Activated CD8-positive, alpha-beta T cell treated with anti-CD3 and anti-CD28 coated beads, Interleukin-2, amount 10 ng/mL, durations not matched to agents 7 days and 5 days (primary cell): ENCODE measurements around the gene ILKAP. TPM values are rescaled to one million over a fixed set of nuclear protein-coding genes. Genes with fewer than 3 reads are reported as not detected.

Source experiments
- ATAC-seq: fragments of 150-1000 bp; cut with Tn5 transposase; one replicate; pipeline ENCODE4 v1.10.0; 2021; ENCODE audit warnings: moderate library complexity
- CTCF ChIA-PET: fragments of 350-600 bp; sonication (Branson Sonifier 250); formaldehyde crosslinking; loops from one replicate; lab custom pipeline; 2021; ENCODE audit warnings: antibody characterized with exemption; lab: Charles Lee
- POLR2A ChIA-PET: fragments of 350-600 bp; sonication (Branson Sonifier 250); formaldehyde crosslinking; loops from one replicate; lab custom pipeline; 2021; ENCODE audit warnings: antibody characterized with exemption; lab: Charles Lee
- DNase-seq: peaks from one replicate; pipeline ENCODE4 v3.0.0-alpha.2; 2020
- H3K27ac Mint-ChIP-seq: one replicate; pipeline ENCODE4 v1.8.0; 2021; ENCODE audit warnings: mild to moderate bottlenecking, mixed read lengths
- H3K27me3 Mint-ChIP-seq: one replicate; pipeline ENCODE4 v1.8.0; 2021; ENCODE audit warnings: low read depth, mixed read lengths
- H3K36me3 Mint-ChIP-seq: one replicate; pipeline ENCODE4 v1.8.0; 2021; ENCODE audit warnings: low read depth, mixed read lengths
- H3K4me1 Mint-ChIP-seq: one replicate; pipeline ENCODE4 v1.8.0; 2021; ENCODE audit warnings: low read depth, mixed read lengths
- H3K4me3 Mint-ChIP-seq: one replicate; pipeline ENCODE4 v1.8.0; 2021; ENCODE audit warnings: mild to moderate bottlenecking, mixed read lengths
- H3K9me3 Mint-ChIP-seq: one replicate; pipeline ENCODE4 v1.8.0; 2022; ENCODE audit warnings: mixed read lengths; ENCODE audit not compliant: insufficient read depth
- total RNA-seq, 2 experiments: library from RNA; stranded (reverse); gene quantifications; one replicate each; pipeline ENCODE4 v1.2.3, GENCODE V29; 2021

The ILKAP gene
- total RNA-seq = 10 to 100 TPM; 58.3 to 62.7 TPM

DNA sequence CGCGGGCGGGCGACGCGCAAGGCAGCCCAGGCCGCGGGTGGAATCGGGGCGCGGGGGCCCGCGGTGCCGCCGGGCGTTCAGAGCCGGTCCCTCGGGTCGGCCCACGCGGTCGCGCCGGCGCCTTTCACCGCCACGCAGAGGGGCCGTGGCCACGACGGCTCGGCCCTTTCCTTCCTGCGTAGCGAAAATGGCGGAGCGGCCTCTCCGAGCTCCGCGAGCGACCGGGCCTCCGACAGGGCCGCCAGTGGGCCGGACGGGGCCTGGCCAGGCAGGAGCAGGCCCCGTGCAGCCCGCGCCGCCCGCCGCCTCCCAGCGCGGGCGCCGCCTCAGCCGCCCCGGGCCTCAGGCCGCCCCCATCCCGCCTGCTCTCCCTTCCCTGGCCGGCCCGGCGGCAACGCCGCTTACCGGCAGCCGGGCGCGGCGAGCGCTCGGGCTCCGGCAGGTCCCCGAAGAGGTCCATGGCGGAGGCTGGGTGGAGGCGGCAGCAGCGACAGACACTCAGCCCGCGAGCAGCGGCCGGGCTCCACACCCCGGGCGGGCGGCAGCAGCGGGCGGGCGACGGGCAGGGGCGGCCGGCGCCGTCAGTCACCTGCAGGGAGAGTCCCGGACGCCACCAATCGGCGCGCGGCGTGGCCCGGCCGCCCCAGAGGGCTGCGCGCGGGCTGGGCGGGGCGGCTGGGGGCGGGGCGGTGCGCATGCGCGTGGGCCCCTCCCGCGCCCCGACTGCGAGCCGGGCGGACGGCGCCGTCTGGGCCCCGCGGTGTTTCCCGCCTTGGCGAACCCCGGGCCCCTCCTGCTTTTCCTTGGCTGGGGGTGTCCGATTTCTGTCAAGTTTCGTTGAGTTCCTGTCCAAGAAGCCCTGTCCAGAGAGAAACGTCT, at the start of gene ILKAP:
ILKAP (minus strand) TSS at position 602 of the 879 bp plus-strand sequence; CDS start at position 460, 142 bp downstream.
- no peaks in the 10 kb centered on the region for H3K27me3 Mint-ChIP-seq
- ATAC-seq (peak; percentile 98), DNase-seq (peak; percentile 88)
- POLR2A ChIA-PET = interaction anchor here (0.8 to 2.0 kb wide), 6 partner anchors 28 to 530 kb away, joined by 3 to 9 read pairs (median 3); partner anchors contain the start of gene SCLY
- CTCF ChIA-PET = interaction anchor here (0.6 to 3.6 kb wide), 2 partner anchors 19 to 61 kb away, joined by 3 to 17 read pairs; no protein-coding TSS in a partner anchor
- H3K36me3 Mint-ChIP-seq = peaks cover 27% of the 10 kb centered on the region
- peak within 1 kb of the TSS; percentile 86 for H3K4me3 Mint-ChIP-seq
- peaks cover 46% of the 10 kb centered on the region for H3K4me1 Mint-ChIP-seq
- no peaks in the 10 kb centered on the region for H3K9me3 Mint-ChIP-seq
- H3K27ac Mint-ChIP-seq = peak within 1 kb of the TSS; percentile 83

- CTCF ChIA-PET = interaction anchor here (1.2 to 2.2 kb wide), 2 partner anchors 10 to 11 kb away, joined by 7 to 22 read pairs; no protein-coding TSS in a partner anchor
- DNase-seq = no peak
- Mint-ChIP-seq H3K9me3 (no peaks in the 10 kb centered on the region), H3K36me3 (peaks cover 15% of the 10 kb centered on the region), H3K27me3 (no peaks in the 10 kb centered on the region), H3K4me1 (no peaks in the 10 kb centered on the region), H3K27ac (no peak overlapping the region), H3K4me3 (no peak overlapping the region)
- POLR2A ChIA-PET = no interaction called here
- ATAC-seq = no peak
These were observed 49.5 kb upstream of the ILKAP start for GRCh38 chr2:238252766-238253630.

GRCh38 chr2:238251986-238252385, 48.5 kb upstream of the ILKAP start:
- no peak overlapping the region for H3K4me3 Mint-ChIP-seq
- ChIA-PET POLR2A (no interaction called here), CTCF (interaction anchor here (1.2 kb wide), 1 partner anchor 12 kb away, joined by 7 read pairs; no protein-coding TSS in a partner anchor)
- H3K9me3 Mint-ChIP-seq = no peaks in the 10 kb centered on the region
- no peaks in the 10 kb centered on the region for H3K27me3 Mint-ChIP-seq
- H3K36me3 Mint-ChIP-seq = peaks cover 15% of the 10 kb centered on the region
- no peaks in the 10 kb centered on the region for H3K4me1 Mint-ChIP-seq
- DNase-seq (no peak), ATAC-seq (no peak)
- H3K27ac Mint-ChIP-seq = no peak overlapping the region

DNA sequence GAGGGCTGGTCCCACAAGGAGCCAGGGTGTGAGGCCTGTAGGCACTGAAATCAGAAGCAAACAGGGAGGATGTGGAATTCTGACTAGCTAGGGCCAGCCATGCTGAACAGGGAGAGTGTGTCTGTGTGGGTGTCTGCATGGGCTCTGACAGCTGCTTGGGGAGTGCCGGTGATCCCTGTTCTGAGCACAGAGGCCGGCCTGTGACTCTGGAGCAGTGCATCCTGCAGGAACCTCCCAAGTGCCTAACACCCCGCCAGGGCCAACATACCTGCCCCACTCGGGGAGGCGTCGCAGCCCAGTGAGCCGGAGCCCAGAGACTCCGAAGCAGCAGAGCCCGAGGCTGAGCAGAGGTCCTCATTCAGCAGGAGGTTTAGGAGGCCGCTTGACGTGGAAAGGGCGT, 47.8 kb upstream of the ILKAP start:
- H3K36me3 Mint-ChIP-seq = peaks cover 15% of the 10 kb centered on the region

DNA sequence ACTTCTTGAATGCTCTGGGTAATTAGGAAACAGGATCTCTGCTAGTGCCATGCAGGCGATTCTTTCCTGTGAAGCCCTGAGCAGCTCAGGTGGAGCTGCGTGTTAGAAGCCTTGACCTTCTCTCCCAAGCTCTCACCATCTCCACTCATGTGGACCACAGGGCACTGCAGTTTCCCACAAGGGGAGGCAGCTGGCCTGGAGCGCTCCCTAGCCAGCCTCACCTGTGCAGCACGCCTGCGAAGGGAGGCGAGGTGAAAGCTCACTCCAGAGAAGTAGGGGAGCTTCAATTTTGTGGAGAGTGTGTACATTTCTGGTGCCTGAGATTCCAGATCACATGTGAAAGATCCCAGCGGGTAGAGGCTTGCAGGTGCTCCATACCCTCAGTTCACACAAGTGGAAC, 47.4 kb upstream of the ILKAP start:
- Mint-ChIP-seq H3K4me3 (no peak overlapping the region), H3K36me3 (peaks cover 15% of the 10 kb centered on the region), H3K27me3 (no peaks in the 10 kb centered on the region), H3K9me3 (no peaks in the 10 kb centered on the region), H3K4me1 (no peaks in the 10 kb centered on the region), H3K27ac (no peak overlapping the region)
- DNase-seq (no peak), ATAC-seq (no peak)
- POLR2A ChIA-PET = no interaction called here
- CTCF ChIA-PET = interaction anchor here (0.9 to 1.1 kb wide), 2 partner anchors 9 to 12 kb away, joined by 3 read pairs; no protein-coding TSS in a partner anchor

More for the DNA sequence above, 47.8 kb upstream of the ILKAP start:
- Mint-ChIP-seq H3K9me3 (no peaks in the 10 kb centered on the region), H3K4me1 (no peaks in the 10 kb centered on the region), H3K4me3 (no peak overlapping the region), H3K27ac (no peak overlapping the region), H3K27me3 (no peaks in the 10 kb centered on the region)
- ATAC-seq = no peak
- ChIA-PET CTCF (no interaction called here), POLR2A (no interaction called here)
- DNase-seq = no peak

- CTCF ChIA-PET = interaction anchor here (1.4 kb wide), 2 partner anchors 8 to 15 kb away, joined by 3 to 5 read pairs; no protein-coding TSS in a partner anchor
- H3K4me3 Mint-ChIP-seq = no peak overlapping the region
These were observed 44.5 kb upstream of the ILKAP start for GRCh38 chr2:238247841-238248453.

GRCh38 chr2:238247002-238247822, 43.7 kb upstream of the ILKAP start:
- Mint-ChIP-seq H3K4me3 (no peak overlapping the region), H3K27ac (no peak overlapping the region), H3K9me3 (no peaks in the 10 kb centered on the region), H3K4me1 (no peaks in the 10 kb centered on the region), H3K36me3 (peaks cover 17% of the 10 kb centered on the region), H3K27me3 (peaks cover 2% of the 10 kb centered on the region)
- ATAC-seq = no peak
- no peak for DNase-seq
- CTCF ChIA-PET = interaction anchor here (1.4 kb wide), 2 partner anchors 9 to 16 kb away, joined by 3 to 5 read pairs; no protein-coding TSS in a partner anchor
- POLR2A ChIA-PET = no interaction called here

More at GRCh38 chr2:238247841-238248453, 44.5 kb upstream of the ILKAP start:
- no peak overlapping the region for H3K27ac Mint-ChIP-seq
- peaks cover 18% of the 10 kb centered on the region for H3K36me3 Mint-ChIP-seq
- H3K9me3 Mint-ChIP-seq = no peaks in the 10 kb centered on the region
- DNase-seq (no peak), ATAC-seq (no peak)
- H3K27me3 Mint-ChIP-seq = no peaks in the 10 kb centered on the region
- POLR2A ChIA-PET = no interaction called here
- H3K4me1 Mint-ChIP-seq = no peaks in the 10 kb centered on the region

DNA sequence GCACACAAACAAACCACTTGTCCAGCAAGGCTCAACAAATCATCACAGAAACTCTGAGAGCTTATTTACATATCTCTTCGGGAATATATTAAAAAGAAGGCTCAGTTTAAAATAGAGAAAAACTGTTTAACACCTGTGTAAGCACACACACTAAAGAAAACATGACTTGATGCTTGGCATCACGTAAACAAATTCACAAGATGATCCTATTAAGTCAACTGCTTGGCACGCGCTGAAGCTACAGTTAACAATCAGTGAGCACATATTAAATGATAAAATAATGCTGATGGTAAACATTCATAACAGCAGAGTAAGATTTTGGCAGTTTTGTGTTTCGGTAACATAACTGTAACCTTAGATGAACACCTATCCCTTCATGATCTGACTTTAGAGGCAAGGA, 40.7 kb upstream of the ILKAP start:
- peaks cover 13% of the 10 kb centered on the region for H3K27me3 Mint-ChIP-seq
- H3K27ac Mint-ChIP-seq = no peak overlapping the region
- ATAC-seq = no peak
- no peak overlapping the region for H3K4me3 Mint-ChIP-seq
- peaks cover 2% of the 10 kb centered on the region for H3K4me1 Mint-ChIP-seq
- CTCF ChIA-PET = interaction anchor here (2.0 kb wide), 1 partner anchor 19 kb away, joined by 8 read pairs; no protein-coding TSS in a partner anchor
- DNase-seq = no peak
- no peaks in the 10 kb centered on the region for H3K9me3 Mint-ChIP-seq
- H3K36me3 Mint-ChIP-seq = peaks cover 14% of the 10 kb centered on the region
- POLR2A ChIA-PET = no interaction called here

DNA sequence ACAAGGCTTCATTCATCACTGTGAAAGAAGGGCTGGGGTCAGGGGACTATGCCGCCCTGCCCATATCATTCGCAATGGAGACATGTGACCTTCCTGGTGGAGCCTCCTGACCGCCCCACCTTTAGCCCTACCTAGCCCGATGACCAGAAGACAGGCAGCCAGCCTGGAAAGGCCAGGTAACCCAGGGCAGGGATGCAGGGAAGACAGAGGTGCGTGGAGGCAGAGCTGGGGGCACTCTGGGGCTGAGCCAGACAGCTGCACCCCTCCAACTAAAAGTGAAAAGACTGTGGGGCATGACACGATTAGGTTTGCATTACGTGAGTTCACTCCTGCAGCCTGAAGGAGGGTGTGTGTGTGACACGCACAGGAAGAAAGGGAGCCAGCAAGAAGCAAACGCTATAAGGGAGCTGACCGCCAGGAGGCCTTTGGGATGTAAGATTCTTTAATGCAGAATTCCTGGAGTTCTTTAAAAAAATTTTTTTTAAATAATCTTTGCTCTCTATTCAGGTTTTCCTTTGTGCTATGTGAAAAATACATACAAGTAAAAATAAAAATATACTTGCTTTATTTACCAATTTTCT, 40.1 kb upstream of the ILKAP start:
- ATAC-seq (no peak), DNase-seq (no peak)
- Mint-ChIP-seq H3K4me3 (no peak overlapping the region), H3K27me3 (peaks cover 13% of the 10 kb centered on the region), H3K36me3 (peaks cover 14% of the 10 kb centered on the region), H3K27ac (no peak overlapping the region), H3K4me1 (peaks cover 2% of the 10 kb centered on the region), H3K9me3 (no peaks in the 10 kb centered on the region)
- ChIA-PET CTCF (interaction anchor here (1.8 to 2.0 kb wide), 2 partner anchors 20 kb away, joined by 6 to 8 read pairs; no protein-coding TSS in a partner anchor), POLR2A (no interaction called here)

DNA sequence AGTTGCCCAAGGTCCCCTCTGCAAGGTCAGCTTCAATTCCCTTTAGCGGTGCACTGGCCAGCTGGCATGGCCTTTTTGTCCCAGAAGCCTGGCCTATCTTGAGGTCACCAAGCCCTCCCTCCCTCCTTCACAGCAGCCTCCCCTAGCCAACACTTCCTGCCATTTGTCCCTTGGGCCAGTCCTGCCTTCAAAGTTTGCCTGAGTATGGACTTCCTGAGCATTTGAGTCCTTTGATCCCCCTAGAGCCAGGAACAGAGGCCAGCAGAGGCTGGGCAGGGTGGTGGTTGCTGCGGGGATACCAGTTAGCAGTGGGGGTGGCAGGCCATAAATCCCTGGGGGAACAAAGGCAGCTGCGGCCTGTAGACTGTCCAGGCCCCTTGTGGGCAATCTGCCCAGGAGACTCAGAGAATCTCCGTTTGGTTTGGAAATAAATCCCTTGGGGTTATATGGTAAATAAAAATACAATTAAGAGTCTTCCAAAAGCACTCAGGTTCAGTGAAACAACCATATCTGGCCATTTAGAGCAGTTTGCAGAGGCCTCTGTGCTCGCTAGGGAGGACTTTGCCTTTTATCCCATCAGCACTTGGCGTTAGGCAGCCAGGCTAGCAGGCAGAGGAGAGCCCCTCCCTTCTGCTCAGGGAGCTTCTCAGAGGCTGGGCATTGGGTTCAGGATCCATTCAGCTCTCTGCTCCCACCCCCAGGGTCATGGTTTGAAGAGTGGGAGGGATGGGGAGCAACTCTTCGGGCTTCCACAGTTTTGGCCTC, 39.4 kb upstream of the ILKAP start:
- Mint-ChIP-seq H3K4me1 (peaks cover 6% of the 10 kb centered on the region), H3K4me3 (no peak overlapping the region), H3K36me3 (peaks cover 12% of the 10 kb centered on the region), H3K9me3 (no peaks in the 10 kb centered on the region), H3K27ac (no peak overlapping the region), H3K27me3 (peaks cover 18% of the 10 kb centered on the region)
- POLR2A ChIA-PET = no interaction called here
- CTCF ChIA-PET = interaction anchor here (1.8 kb wide), 1 partner anchor 20 kb away, joined by 6 read pairs; no protein-coding TSS in a partner anchor
- DNase-seq (no peak), ATAC-seq (no peak)
